Right lobe of liver (tissue), 6 donors: ENCODE data around the gene PSMD12. TPM values are rescaled to one million over a fixed set of nuclear protein-coding genes. Genes with fewer than 3 reads are reported as not detected.

Source experiments
- ATAC-seq, 4 donors: fragments of 200-7000 bp; cut with Tn5 transposase; one replicate each; pipeline ENCODE4 v1.9.1; 2020; ENCODE audit warnings: mild to moderate bottlenecking in 4 of 4, moderate library complexity in 4 of 4
- DNase-seq, 3 donors: peaks; one replicate each; pipeline ENCODE4 v3.0.0-alpha.2; 2020
- H3K27ac ChIP-seq, 3 donors: fragments of 200-600 bp; one replicate each; pipeline ENCODE4 v1.8.0; 2022
- H3K27me3 ChIP-seq, 2 donors: fragments of 200-600 bp; one replicate each; pipeline ENCODE4 v1.8.0; 2022
- H3K36me3 ChIP-seq, 4 donors: fragments of 200-600 bp; sonication (generic) in 1 of 4; one replicate each; pipeline versions ENCODE4 v1.5.1 to v1.8.0; 2017 to 2022; ENCODE audit warnings: control low read depth in 1 of 4
- H3K4me1 ChIP-seq, 4 donors: fragments of 200-600 bp; sonication (generic) in 1 of 4; one replicate each; pipeline versions ENCODE4 v1.5.1 to v1.8.0; 2017 to 2022; ENCODE audit warnings: control low read depth in 1 of 4
- H3K4me3 ChIP-seq, 3 donors: fragments of 200-600 bp; one replicate each; pipeline ENCODE4 v1.8.0; 2022
- H3K9me3 ChIP-seq, 4 donors: fragments of 200-600 bp; sonication (generic) in 1 of 4; one replicate each; pipeline versions ENCODE4 v1.5.1 to v1.8.0; 2017 to 2022; ENCODE audit warnings: control low read depth in 1 of 4
- POLR2A ChIP-seq: fragments of 450-650 bp; IDR thresholded peaks from one replicate; pipeline ENCODE4 v1.6.1; 2017; ENCODE audit warnings: antibody characterized with exemption, mild to moderate bottlenecking
- WGBS: methylation state at CpG from one replicate; pipeline ENCODE4 v1.1.6; 2018; ENCODE audit warnings: low coverage, low lambda C conversion rate; ENCODE audit not compliant: insufficient coverage; ENCODE audit errors: missing lambda C conversion rate; 5-methylcytosine and 5-hydroxymethylcytosine counted together
- intact Hi-C, 2 donors: fragments of 100-400 bp; cut with DNase I; formaldehyde crosslinking; loops; one replicate each; pipeline versions ENCODE4 v1.11.2 to v1.14.1; 2022
- total RNA-seq, 6 experiments: library from RNA; depleted of rRNA in 2 of 6; stranded (reverse); fragments of >200 nt in 2 of 6; fragmentation: NEBNext Ultra II Directional in 3 of 6; extraction: Animal tissue kit (Norgen Biotek cat#: 25700) in 3 of 6; gene quantifications; one replicate each; pipeline versions ENCODE4 v1.1.0 to v1.2.4, GENCODE V29; 2016 to 2023
- TF ChIP-seq, protein P1 (sequence below), 4 donors: fragments of 200-600 bp in 3 of 4; fragments of 450-650 bp in 1 of 4; IDR thresholded peaks; one replicate each; pipeline versions ENCODE4 v1.5.1 to v1.8.0; 2016 to 2022; ENCODE audit warnings: antibody characterized with exemption in 4 of 4, mild to moderate bottlenecking in 2 of 4
- donor health status: DM: no; HTN: yes; CAD: no.
- donor health status: DM: no; HTN: no; CAD: no.
- donor health status: DM: no; HTN: no; CAD: no.
- donor health status: DM: no; HTN: yes; CAD: no.
- donor health status: DM: no; HTN: yes; CAD: no.

Gene PSMD12
- total RNA-seq, 6 experiments from 2014 or later, result 27.3 to 40.1 (median 31.1) TPM

DNA sequence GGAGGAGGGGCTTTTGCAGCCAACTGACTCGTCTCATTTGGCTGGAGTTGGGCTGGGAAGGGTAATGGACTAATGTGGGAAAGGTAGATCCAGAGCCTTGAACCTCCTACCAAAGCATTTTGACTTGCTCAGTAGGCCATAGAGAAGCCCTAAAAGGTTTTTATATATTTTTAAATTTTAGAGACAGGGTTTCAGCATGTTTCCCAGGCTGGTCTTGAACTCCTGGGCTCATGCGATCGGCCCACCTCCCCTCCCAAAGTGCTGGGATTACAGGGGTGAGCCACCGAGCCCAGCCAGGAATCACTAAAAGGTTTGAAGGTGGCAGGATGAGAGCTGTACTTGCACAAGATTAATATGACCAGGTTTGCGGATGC is 8.7 kb upstream of the PSMD12 start:
- intact Hi-C loops, result loop anchor here (5.0 to 10.0 kb wide), 3 partner anchors 97 to 320 kb away; no protein-coding TSS in a partner anchor
- no peak for DNase-seq
- H3K9me3 ChIP-seq, result no peaks in the 10 kb centered on the region
- no peak overlapping the region for H3K27ac ChIP-seq
- no peak overlapping the region for H3K4me3 ChIP-seq
- TF ChIP-seq, protein P1, sequence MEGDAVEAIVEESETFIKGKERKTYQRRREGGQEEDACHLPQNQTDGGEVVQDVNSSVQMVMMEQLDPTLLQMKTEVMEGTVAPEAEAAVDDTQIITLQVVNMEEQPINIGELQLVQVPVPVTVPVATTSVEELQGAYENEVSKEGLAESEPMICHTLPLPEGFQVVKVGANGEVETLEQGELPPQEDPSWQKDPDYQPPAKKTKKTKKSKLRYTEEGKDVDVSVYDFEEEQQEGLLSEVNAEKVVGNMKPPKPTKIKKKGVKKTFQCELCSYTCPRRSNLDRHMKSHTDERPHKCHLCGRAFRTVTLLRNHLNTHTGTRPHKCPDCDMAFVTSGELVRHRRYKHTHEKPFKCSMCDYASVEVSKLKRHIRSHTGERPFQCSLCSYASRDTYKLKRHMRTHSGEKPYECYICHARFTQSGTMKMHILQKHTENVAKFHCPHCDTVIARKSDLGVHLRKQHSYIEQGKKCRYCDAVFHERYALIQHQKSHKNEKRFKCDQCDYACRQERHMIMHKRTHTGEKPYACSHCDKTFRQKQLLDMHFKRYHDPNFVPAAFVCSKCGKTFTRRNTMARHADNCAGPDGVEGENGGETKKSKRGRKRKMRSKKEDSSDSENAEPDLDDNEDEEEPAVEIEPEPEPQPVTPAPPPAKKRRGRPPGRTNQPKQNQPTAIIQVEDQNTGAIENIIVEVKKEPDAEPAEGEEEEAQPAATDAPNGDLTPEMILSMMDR (IDR thresholded peaks at IDR 0.05), result no peak
- TF ChIP-seq POLR2A, result no peak
- H3K36me3 ChIP-seq, result no peaks in the 10 kb centered on the region
- ATAC-seq, result no peak
- peaks cover 0 to 6% (median 3%) of the 10 kb centered on the region in 4 donors for H3K4me1 ChIP-seq
- H3K27me3 ChIP-seq, result no peaks in the 10 kb centered on the region
- WGBS, result 64% methylated on average over 3 of the region's 5 CpGs

DNA sequence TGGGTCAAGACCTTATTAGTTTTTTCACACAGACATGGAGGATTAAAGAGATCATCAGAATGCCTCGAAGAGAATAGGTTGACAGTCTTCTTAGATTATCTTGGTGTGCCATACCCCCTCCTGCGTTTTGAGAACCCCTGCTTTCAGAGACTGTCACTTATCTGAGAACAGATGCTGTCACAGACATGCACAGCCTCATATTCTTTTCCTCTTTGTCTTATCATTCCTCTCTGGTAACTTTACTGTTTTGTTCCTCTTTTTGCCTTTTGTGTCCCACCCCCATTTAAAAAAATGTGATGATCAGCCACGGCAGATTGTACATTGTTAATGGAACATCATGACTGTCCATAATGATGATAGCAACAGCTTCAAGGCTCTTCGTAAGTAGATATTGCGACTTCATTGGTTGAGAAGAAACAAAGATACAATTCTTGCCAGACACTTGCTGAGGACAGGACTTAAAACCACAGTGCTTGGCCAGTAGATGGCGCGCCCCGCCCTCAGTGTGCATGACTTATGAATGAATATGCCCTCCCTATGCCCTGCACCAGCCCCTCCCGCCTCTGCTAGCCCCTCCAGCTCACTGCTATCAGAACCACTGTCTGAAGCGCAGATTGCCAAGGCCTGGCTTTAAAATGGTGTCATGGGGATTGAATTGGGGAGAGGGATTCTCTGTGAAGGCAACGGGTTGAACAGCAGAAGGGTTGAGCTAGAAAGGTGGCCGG is 8.1 kb upstream of the PSMD12 start:
- TF ChIP-seq, protein P1 (IDR thresholded peaks at IDR 0.05), result peak; percentile 70 to 89 (median 89)
- no peak for TF ChIP-seq POLR2A
- Histone ChIP-seq H3K4me1 (peaks cover 0 to 6% (median 3%) of the 10 kb centered on the region in 4 donors), H3K27me3 (no peaks in the 10 kb centered on the region), H3K27ac (no peak overlapping the region), H3K4me3 (no peak overlapping the region), H3K9me3 (no peaks in the 10 kb centered on the region), H3K36me3 (no peaks in the 10 kb centered on the region)
- peak; percentile 85 to 89 (median 88) for DNase-seq
- intact Hi-C loops, result loop anchor here (5.0 to 10.0 kb wide), 3 partner anchors 98 to 320 kb away; no protein-coding TSS in a partner anchor
- WGBS, result 10% methylated on average over 12 of the region's 12 CpGs
- peak; percentile 31 to 56 (median 46) for ATAC-seq

DNA sequence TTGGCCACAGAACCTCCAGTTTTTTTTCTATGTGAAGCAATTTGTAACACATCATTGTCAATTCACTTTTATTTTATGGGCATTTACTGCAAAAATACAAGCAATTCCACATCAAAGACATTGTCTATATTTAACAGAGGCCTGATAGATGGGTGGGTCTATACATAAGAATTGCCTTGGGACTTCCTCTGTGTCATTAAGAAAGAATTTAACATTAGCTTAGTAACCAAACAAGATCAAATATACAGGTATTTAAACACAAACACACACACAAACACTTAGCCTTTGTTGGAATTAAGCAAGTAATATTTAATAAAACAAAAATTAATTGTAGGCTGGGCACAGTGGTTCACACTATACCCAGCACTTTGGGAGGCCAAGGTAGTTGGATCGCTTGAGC is 6.4 kb upstream of the PSMD12 start:
- intact Hi-C loops, result loop anchor here in 1 of 2 donors (10.0 kb wide), 1 partner anchor 322 kb away; no protein-coding TSS in a partner anchor
- Histone ChIP-seq H3K4me1 (peaks cover 0 to 6% (median 3%) of the 10 kb centered on the region in 4 donors), H3K4me3 (no peak overlapping the region), H3K27ac (no peak overlapping the region), H3K9me3 (no peaks in the 10 kb centered on the region), H3K27me3 (no peaks in the 10 kb centered on the region), H3K36me3 (no peaks in the 10 kb centered on the region)
- no peak for ATAC-seq
- no peak for TF ChIP-seq POLR2A
- TF ChIP-seq, protein P1 (IDR thresholded peaks at IDR 0.05), result no peak
- WGBS, result 80% methylated on average over 1 of the region's 1 CpG
- no peak for DNase-seq

DNA sequence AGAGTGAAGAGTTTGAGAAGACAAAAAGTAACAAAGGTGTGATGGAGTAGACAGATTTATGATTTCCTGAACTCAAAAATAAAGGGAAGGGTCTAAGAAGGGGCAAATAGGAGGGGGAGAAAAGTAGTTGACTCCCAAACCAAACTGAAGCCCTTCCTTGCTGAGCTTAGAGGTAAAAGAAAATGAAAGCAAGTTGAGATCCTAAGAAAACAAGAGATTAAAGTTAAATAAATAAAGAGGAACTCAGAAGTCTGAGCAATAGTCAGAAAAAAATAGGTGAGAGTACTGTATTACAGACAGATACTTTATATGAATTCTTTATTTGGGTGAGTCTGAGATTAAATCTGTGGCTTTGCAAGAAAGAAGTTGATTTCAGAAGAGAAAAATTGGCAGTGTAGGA is 3.3 kb upstream of the PSMD12 start:
- ATAC-seq (no peak), DNase-seq (no peak)
- Histone ChIP-seq H3K27me3 (no peaks in the 10 kb centered on the region), H3K4me1 (peaks cover 0 to under 1% (median under 1%) of the 10 kb centered on the region in 4 donors), H3K4me3 (no peak overlapping the region), H3K36me3 (no peaks in the 10 kb centered on the region), H3K27ac (no peak overlapping the region), H3K9me3 (no peaks in the 10 kb centered on the region)
- TF ChIP-seq, protein P1 (IDR thresholded peaks at IDR 0.05), result no peak
- no peak for TF ChIP-seq POLR2A
- intact Hi-C loops, result loop anchor here in 1 of 2 donors (10.0 kb wide), 1 partner anchor 325 kb away; no protein-coding TSS in a partner anchor
